Body of pancreas (tissue), 4 donors: ENCODE data around the gene COX6A1. TPM values are rescaled to one million over a fixed set of nuclear protein-coding genes. Genes with fewer than 3 reads are reported as not detected.

Source experiments
- ATAC-seq: fragments of 150-250 bp; one replicate; pipeline ENCODE4 v1.9.1; 2016
- DNase-seq, 4 donors: peaks; one replicate each; pipeline ENCODE4 v3.0.0-alpha.2; 2019
- H3K27ac ChIP-seq, 4 donors: fragments of 200-600 bp; sonication (generic); 1 replicate in 3 of 4; 2 replicates in 1 of 4; pipeline versions ENCODE4 v1.5.1 to v1.6.1; 2016 to 2019; ENCODE audit warnings: mild to moderate bottlenecking in 1 of 4, mixed read lengths in 1 of 4, moderate library complexity in 1 of 4
- H3K27me3 ChIP-seq, 2 donors: fragments of 200-600 bp; sonication (generic); one replicate each; pipeline ENCODE4 v1.6.0; 2016; ENCODE audit warnings: mild to moderate bottlenecking in 1 of 2
- H3K36me3 ChIP-seq, 2 donors: fragments of 200-600 bp; sonication (generic); replicated peaks in 1 of 2; 2 replicates each; pipeline ENCODE4 v1.5.1; 2016; ENCODE audit warnings: low read depth in 2 of 2; ENCODE audit not compliant: insufficient read depth in 1 of 2
- H3K4me1 ChIP-seq: fragments of 200-600 bp; sonication (generic); one replicate; pipeline ENCODE4 v1.6.0; 2016
- H3K4me3 ChIP-seq, 2 donors: fragments of 200-600 bp; sonication (generic); 1 replicate in 1 of 2; 2 replicates in 1 of 2; pipeline ENCODE4 v1.5.1; 2016 to 2019
- H3K9me3 ChIP-seq, 3 donors: fragments of 200-600 bp; sonication (generic); 1 replicate in 2 of 3; 2 replicates in 1 of 3; pipeline ENCODE4 v1.5.1; 2016
- CTCF ChIP-seq, 7 experiments: fragments of 450-650 bp in 4 of 7; fragments of 200-600 bp in 3 of 7; sonication (generic) in 3 of 7; IDR thresholded peaks; one replicate each; pipeline ENCODE4 v1.5.1; 2016 to 2019; ENCODE audit warnings: antibody characterized with exemption in 7 of 7
- POLR2A ChIP-seq, 3 donors: fragments of 450-650 bp; IDR thresholded peaks; one replicate each; pipeline ENCODE4 v1.6.1; 2016; ENCODE audit warnings: antibody characterized with exemption in 3 of 3, mild to moderate bottlenecking in 2 of 3
- WGBS, 2 donors: methylation state at CpG; one replicate each; pipeline ENCODE4 v1.1.5; 2017; 5-methylcytosine and 5-hydroxymethylcytosine counted together
- intact Hi-C: fragments of 100-400 bp; cut with DNase I; formaldehyde crosslinking; loops from one replicate; pipeline ENCODE4 v1.15.1; 2023
- total RNA-seq, 2 donors: library from RNA; depleted of rRNA; stranded (reverse); fragments of >200 nt; gene quantifications; one replicate each; pipeline ENCODE4 v1.1.0, GENCODE V29; 2016

COX6A1 gene
- total RNA-seq, 2 donors from 2014 or later = 183 to 359 TPM

- no peak for ATAC-seq
- 81 to 83% methylated on average over 7 of the region's 7 CpGs for WGBS, 2 donors
- Histone ChIP-seq H3K27me3 (no peaks in the 10 kb centered on the region), H3K27ac (no peak overlapping the region), H3K9me3 (no peaks in the 10 kb centered on the region), H3K4me1 (peaks cover 11% of the 10 kb centered on the region), H3K4me3 (no peak overlapping the region), H3K36me3 (no peaks in the 10 kb centered on the region)
- intact Hi-C loops = no loop called here
- DNase-seq = no peak
- TF ChIP-seq POLR2A (IDR thresholded peaks at IDR 0.05) (no peak), CTCF (IDR thresholded peaks at IDR 0.05) (no peak)
Observed at GRCh38 chr12:120416490-120417216, 21.3 kb upstream of the COX6A1 start.

GRCh38 chr12:120417917-120418580 is 19.9 kb upstream of the COX6A1 start:
- peaks cover 11% of the 10 kb centered on the region for H3K4me1 ChIP-seq
- WGBS, 2 donors = 88 to 90% methylated on average over 4 of the region's 4 CpGs
- no peaks in the 10 kb centered on the region for H3K9me3 ChIP-seq
- H3K27ac ChIP-seq = no peak overlapping the region
- DNase-seq (no peak), ATAC-seq (no peak)
- H3K36me3 ChIP-seq = no peaks in the 10 kb centered on the region
- intact Hi-C loops = no loop called here
- no peaks in the 10 kb centered on the region for H3K27me3 ChIP-seq
- no peak for TF ChIP-seq POLR2A (IDR thresholded peaks at IDR 0.05)
- no peak for TF ChIP-seq CTCF (IDR thresholded peaks at IDR 0.05)
- no peak overlapping the region for H3K4me3 ChIP-seq

- no peaks in the 10 kb centered on the region for H3K9me3 ChIP-seq
- H3K4me1 ChIP-seq = no peaks in the 10 kb centered on the region
- WGBS, 2 donors = 88% methylated on average over 4 of the region's 4 CpGs
- H3K36me3 ChIP-seq = no peaks in the 10 kb centered on the region
- TF ChIP-seq CTCF (IDR thresholded peaks at IDR 0.05) = no peak
- no peak for TF ChIP-seq POLR2A (IDR thresholded peaks at IDR 0.05)
- DNase-seq (no peak), ATAC-seq (no peak)
- H3K27ac ChIP-seq = no peak overlapping the region
- no peak overlapping the region for H3K4me3 ChIP-seq
- no peaks in the 10 kb centered on the region for H3K27me3 ChIP-seq
- intact Hi-C loops = no loop called here
Observed at GRCh38 chr12:120421701-120422100, 16.2 kb upstream of the COX6A1 start.

- Histone ChIP-seq H3K4me3 (no peak overlapping the region), H3K4me1 (no peaks in the 10 kb centered on the region), H3K9me3 (no peaks in the 10 kb centered on the region), H3K27me3 (no peaks in the 10 kb centered on the region), H3K36me3 (no peaks in the 10 kb centered on the region), H3K27ac (no peak overlapping the region)
- TF ChIP-seq CTCF (IDR thresholded peaks at IDR 0.05) (no peak), POLR2A (IDR thresholded peaks at IDR 0.05) (no peak)
- ATAC-seq (no peak), DNase-seq (no peak)
- WGBS, 2 donors = 75 to 88% methylated on average over 5 to 7 of the region's 7 CpGs
- intact Hi-C loops = no loop called here
Observed at GRCh38 chr12:120422892-120423456, 14.9 kb upstream of the COX6A1 start.
